COLO668 (cell line): Measurements from ENCODE around the gene NRXN3.

Source experiments
- DNase-seq: peaks from one replicate; lab custom pipeline; 2025; ENCODE audit not compliant: unreplicated experiment; lab: John Stamatoyannopoulos, UW

The NRXN3 gene

GRCh38 chr14:79175671-79176070 lies 1005.5 kb downstream of the NRXN3 start:
- DNase-seq: no peak

GRCh38 chr14:79177106-79177505 lies 1006.9 kb downstream of the NRXN3 start:
- DNase-seq: no peak

- no peak for DNase-seq
These were observed 1008.5 kb downstream of the NRXN3 start for GRCh38 chr14:79178719-79179118.

GRCh38 chr14:79179985-79180384 lies 1009.8 kb downstream of the NRXN3 start:
- peak; percentile 20 for DNase-seq

- DNase-seq: no peak
These were observed 1010.5 kb downstream of the NRXN3 start for GRCh38 chr14:79180656-79181055.

GRCh38 chr14:79186523-79186922 lies 1016.4 kb downstream of the NRXN3 start:
- no peak for DNase-seq

- DNase-seq: no peak
These were observed 1023.7 kb downstream of the NRXN3 start for GRCh38 chr14:79193689-79194477.

- DNase-seq: no peak
These were observed 1026.0 kb downstream of the NRXN3 start for GRCh38 chr14:79196216-79196615.

- DNase-seq: no peak
These were observed 1027.3 kb downstream of the NRXN3 start for GRCh38 chr14:79197516-79197915.

GRCh38 chr14:79199217-79199616 lies 1029.0 kb downstream of the NRXN3 start:
- DNase-seq: no peak

- DNase-seq: no peak
These were observed 1031.5 kb downstream of the NRXN3 start for GRCh38 chr14:79201564-79202207.

GRCh38 chr14:79204591-79204990 lies 1034.4 kb downstream of the NRXN3 start:
- no peak for DNase-seq

- DNase-seq: no peak
These were observed 1039.2 kb downstream of the NRXN3 start for GRCh38 chr14:79209418-79209817.

GRCh38 chr14:79225815-79226214 lies 1055.6 kb downstream of the NRXN3 start:
- DNase-seq: no peak

GRCh38 chr14:79229383-79229909 lies 1059.3 kb downstream of the NRXN3 start:
- no peak for DNase-seq

- no peak for DNase-seq
These were observed 1072.5 kb downstream of the NRXN3 start for GRCh38 chr14:79242666-79243065.

- no peak for DNase-seq
These were observed 1076.0 kb downstream of the NRXN3 start for GRCh38 chr14:79246173-79246572.

- no peak for DNase-seq
These were observed 1078.0 kb downstream of the NRXN3 start for GRCh38 chr14:79248126-79248525.

- no peak for DNase-seq
These were observed 1078.6 kb downstream of the NRXN3 start for GRCh38 chr14:79248771-79249170.

- no peak for DNase-seq
These were observed 1081.1 kb downstream of the NRXN3 start for GRCh38 chr14:79251278-79251677.

GRCh38 chr14:79253576-79253975 lies 1083.4 kb downstream of the NRXN3 start:
- DNase-seq: no peak

GRCh38 chr14:79254069-79254775 lies 1084.0 kb downstream of the NRXN3 start:
- no peak for DNase-seq
